HG02798 (cell line): ENCODE results near the gene EBLN1.

Source experiments
- ATAC-seq: cut with Tn5 transposase; IDR thresholded peaks from one replicate; pipeline ENCODE4 v1.9.1; 2021; ENCODE audit warnings: mild to moderate bottlenecking; ENCODE audit not compliant: unreplicated experiment, poor library complexity

The EBLN1 gene

GRCh38 chr10:22217842-22218241, at the start of gene EBLN1:
TSS of gene EBLN1 (minus strand) at chr10:22218015. CDS start at chr10:22209983, 8,032 bp downstream.
- ATAC-seq, result no peak

GRCh38 chr10:22265839-22266537, 48.2 kb upstream of the EBLN1 start:
- no peak for ATAC-seq

- ATAC-seq, result no peak
Observed at GRCh38 chr10:22263106-22263505, 45.3 kb upstream of the EBLN1 start.

GRCh38 chr10:22259280-22259679, 41.5 kb upstream of the EBLN1 start:
- peak; percentile 66 for ATAC-seq

- no peak for ATAC-seq
Observed at GRCh38 chr10:22258471-22258870, 40.7 kb upstream of the EBLN1 start.

- no peak for ATAC-seq
Observed at GRCh38 chr10:22253580-22253882, 35.7 kb upstream of the EBLN1 start.

- ATAC-seq, result peak; percentile 31
Observed at GRCh38 chr10:22252801-22253579, 35.2 kb upstream of the EBLN1 start.

GRCh38 chr10:22252224-22252800, 34.5 kb upstream of the EBLN1 start:
- ATAC-seq, result peak; percentile 65

- peak; percentile 61 for ATAC-seq
Observed at GRCh38 chr10:22251751-22252223, 34.0 kb upstream of the EBLN1 start.

GRCh38 chr10:22250897-22251660, 33.3 kb upstream of the EBLN1 start:
- ATAC-seq, result no peak

- ATAC-seq, result no peak
Observed at GRCh38 chr10:22247636-22248035, 29.8 kb upstream of the EBLN1 start.

- no peak for ATAC-seq
Observed at GRCh38 chr10:22246680-22247391, 29.0 kb upstream of the EBLN1 start.

- ATAC-seq, result no peak
Observed at GRCh38 chr10:22245567-22245966, 27.8 kb upstream of the EBLN1 start.

- ATAC-seq, result no peak
Observed at GRCh38 chr10:22244855-22245254, 27.0 kb upstream of the EBLN1 start.

GRCh38 chr10:22244001-22244400, 26.2 kb upstream of the EBLN1 start:
- no peak for ATAC-seq

- no peak for ATAC-seq
Observed at GRCh38 chr10:22243321-22243720, 25.5 kb upstream of the EBLN1 start.

- ATAC-seq, result no peak
Observed at GRCh38 chr10:22231260-22231659, 13.4 kb upstream of the EBLN1 start.

GRCh38 chr10:22230158-22230833, 12.5 kb upstream of the EBLN1 start:
- ATAC-seq, result no peak

- ATAC-seq, result no peak
Observed at GRCh38 chr10:22229802-22230157, 12.0 kb upstream of the EBLN1 start.
